Epithelial cell of esophagus (primary cell): ENCODE measurements around the gene CELSR2.

Source experiments
- DNase-seq: peaks from one replicate; pipeline ENCODE4 v3.0.0; 2010; ENCODE audit warnings: low read depth
- H3K4me3 ChIP-seq: 2 replicates; pipeline ENCODE4 v1.5.1; 2011; ENCODE audit warnings: mild to moderate bottlenecking, low read length, control low read depth
- CTCF ChIP-seq: IDR thresholded peaks from 2 replicates; pipeline ENCODE4 v1.5.1; 2011; ENCODE audit warnings: low read depth, mild to moderate bottlenecking, low read length, control low read depth, inconsistent platforms; ENCODE audit not compliant: insufficient read depth; ENCODE audit errors: missing control alignments

Gene CELSR2

GRCh38 chr1:109248797-109249629, at the start of gene CELSR2:
TSS of gene CELSR2 (plus strand) at chr1:109249539. CDS start at chr1:109250080, 541 bp downstream.
- no peak for TF ChIP-seq CTCF
- peak within 1 kb of the TSS; percentile 60 for H3K4me3 ChIP-seq
- DNase-seq, result peak; percentile 80

GRCh38 chr1:109199710-109200109, 49.6 kb upstream of the CELSR2 start:
- no peak for TF ChIP-seq CTCF
- no peak for DNase-seq

GRCh38 chr1:109201123-109201703, 48.1 kb upstream of the CELSR2 start:
- no peak overlapping the region for H3K4me3 ChIP-seq
- peak; percentile 90 for TF ChIP-seq CTCF
- peak; percentile 98 for DNase-seq

More at GRCh38 chr1:109199710-109200109, 49.6 kb upstream of the CELSR2 start:
- H3K4me3 ChIP-seq, result no peak overlapping the region

GRCh38 chr1:109204484-109204883, 44.9 kb upstream of the CELSR2 start:
- no peak for DNase-seq
- no peak for TF ChIP-seq CTCF
- H3K4me3 ChIP-seq, result no peak overlapping the region

- no peak overlapping the region for H3K4me3 ChIP-seq
- no peak for TF ChIP-seq CTCF
- DNase-seq, result no peak
These were observed 43.0 kb upstream of the CELSR2 start for GRCh38 chr1:109206339-109206738.

- no peak for TF ChIP-seq CTCF
- no peak overlapping the region for H3K4me3 ChIP-seq
- peak; percentile 36 for DNase-seq
These were observed 41.8 kb upstream of the CELSR2 start for GRCh38 chr1:109207467-109208103.

GRCh38 chr1:109208394-109208793, 40.9 kb upstream of the CELSR2 start:
- DNase-seq, result peak; percentile 40
- H3K4me3 ChIP-seq, result no peak overlapping the region
- TF ChIP-seq CTCF, result no peak
